Activated T-helper 9 cell treated with anti-CD3 and anti-CD28 coated beads, Interleukin-2, amount 50 U/mL, for 16 hours (primary cell): ENCODE results near the gene RADIL.
"Not testable (repeated sequence)": the region's sequence is repeated elsewhere in the genome, so short reads cannot be mapped to it uniquely, and the experiment has no call there.

ENCODE experiments used
- DNase-seq: peaks from one replicate; pipeline ENCODE4 v3.0.0-alpha.2; 2020; ENCODE audit warnings: low read depth

Gene RADIL

GRCh38 chr7:4808565-4808964, 75.0 kb downstream of the RADIL start:
- no peak for DNase-seq

GRCh38 chr7:4808026-4808425, 75.5 kb downstream of the RADIL start:
- DNase-seq: no peak

GRCh38 chr7:4807598-4808016, 75.9 kb downstream of the RADIL start:
- no peak for DNase-seq

GRCh38 chr7:4806983-4807597, 76.4 kb downstream of the RADIL start:
- DNase-seq: no peak

GRCh38 chr7:4805984-4806300, 77.6 kb downstream of the RADIL start:
- no peak for DNase-seq

GRCh38 chr7:4805110-4805983, 78.2 kb downstream of the RADIL start:
- DNase-seq: no peak

GRCh38 chr7:4803397-4804241, 79.9 kb downstream of the RADIL start:
- no peak for DNase-seq

GRCh38 chr7:4802577-4802976, 80.9 kb downstream of the RADIL start:
- not testable (repeated sequence) for DNase-seq

GRCh38 chr7:4801839-4802231, 81.7 kb downstream of the RADIL start:
- no peak for DNase-seq

GRCh38 chr7:4800926-4801838, 82.3 kb downstream of the RADIL start:
- DNase-seq: no peak

GRCh38 chr7:4800487-4800886, 83.0 kb downstream of the RADIL start:
- DNase-seq: no peak

GRCh38 chr7:4799508-4800268, 83.8 kb downstream of the RADIL start:
- no peak for DNase-seq

- no peak for DNase-seq
Measured at GRCh38 chr7:4798706-4799235, 84.7 kb downstream of the RADIL start.

GRCh38 chr7:4797858-4798705, 85.4 kb downstream of the RADIL start:
- DNase-seq: peak; percentile 47

- no peak for DNase-seq
Measured at GRCh38 chr7:4796453-4796852, 87.1 kb downstream of the RADIL start.

- no peak for DNase-seq
Measured at GRCh38 chr7:4794591-4795350, 88.7 kb downstream of the RADIL start.

GRCh38 chr7:4794171-4794570, 89.3 kb downstream of the RADIL start:
- DNase-seq: not testable (repeated sequence)

- not testable (repeated sequence) for DNase-seq
Measured at GRCh38 chr7:4793385-4793993, 90.0 kb downstream of the RADIL start.
